Large intestine (tissue), 3 donors: ENCODE measurements around the gene PHF21A. TPM values are rescaled to one million over a fixed set of nuclear protein-coding genes. Genes with fewer than 3 reads are reported as not detected.
A peak's percentile ranks its signal among the peaks of the same experiment; 100 is the strongest.
"Not testable (repeated sequence)": the region's sequence is repeated elsewhere in the genome, so short reads cannot be mapped to it uniquely, and the experiment has no call there.

ENCODE experiments used
- DNase-seq, 2 donors: peaks; one replicate each; pipeline versions ENCODE4 v3.0.0 to v3.0.0-alpha.2; 2013
- H3K27ac ChIP-seq: one replicate; pipeline ENCODE4 v1.5.1; 2013; ENCODE audit warnings: low read length
- H3K27me3 ChIP-seq: 2 replicates; pipeline ENCODE4 v1.6.1; 2013; ENCODE audit warnings: low read length; ENCODE audit not compliant: control insufficient read depth, insufficient read depth
- H3K36me3 ChIP-seq: 2 replicates; pipeline ENCODE4 v1.6.1; 2013; ENCODE audit warnings: low read length; ENCODE audit not compliant: control insufficient read depth, insufficient read depth
- H3K4me1 ChIP-seq: one replicate; pipeline ENCODE4 v1.6.1; 2013; ENCODE audit warnings: low read length; ENCODE audit not compliant: control insufficient read depth, insufficient read depth
- H3K4me3 ChIP-seq: one replicate; pipeline ENCODE4 v1.5.1; 2013; ENCODE audit warnings: low read length
- H3K9me3 ChIP-seq: one replicate; pipeline ENCODE4 v1.6.1; 2013; ENCODE audit warnings: mild to moderate bottlenecking, low read depth, low read length, moderate library complexity; ENCODE audit not compliant: control insufficient read depth
- WGBS: methylation state at CpG from one replicate; pipeline ENCODE4 v1.1.5; 2013; ENCODE audit warnings: low lambda C conversion rate; ENCODE audit not compliant: insufficient coverage; 5-methylcytosine and 5-hydroxymethylcytosine counted together
- polyA plus RNA-seq: library from polyadenylated mRNA; unstranded; fragments of 120-200 nt; gene quantifications from one replicate; pipeline ENCODE4 v1.2.1, GENCODE V29; 2013

The PHF21A gene
- polyA plus RNA-seq, 1 donor: 25.6 TPM

GRCh38 chr11:46014168-46014567, 107.1 kb downstream of the PHF21A start:
- not testable (repeated sequence) for DNase-seq, H3K27me3 ChIP-seq, H3K4me1 ChIP-seq, H3K36me3 ChIP-seq, H3K9me3 ChIP-seq, H3K4me3 ChIP-seq, H3K27ac ChIP-seq

- DNase-seq: no peak
- no peak overlapping the region for H3K4me3 ChIP-seq
- no peaks in the 10 kb centered on the region for H3K36me3 ChIP-seq
- H3K27me3 ChIP-seq: no peaks in the 10 kb centered on the region
- H3K9me3 ChIP-seq: no peaks in the 10 kb centered on the region
- H3K27ac ChIP-seq: no peak overlapping the region
- WGBS: no CpG with 5 or more reads among the region's 2 CpGs
- no peaks in the 10 kb centered on the region for H3K4me1 ChIP-seq
Measured at GRCh38 chr11:46012185-46012584, 109.1 kb downstream of the PHF21A start.

GRCh38 chr11:46010100-46010499, 111.2 kb downstream of the PHF21A start:
- Histone ChIP-seq H3K27me3 (no peaks in the 10 kb centered on the region), H3K36me3 (no peaks in the 10 kb centered on the region), H3K4me1 (no peaks in the 10 kb centered on the region), H3K9me3 (no peaks in the 10 kb centered on the region), H3K4me3 (no peak overlapping the region), H3K27ac (no peak overlapping the region)
- WGBS: 100% methylated on average over 1 of the region's 1 CpG
- DNase-seq: no peak

- no peak for DNase-seq
- Histone ChIP-seq H3K27ac (no peak overlapping the region), H3K27me3 (no peaks in the 10 kb centered on the region), H3K36me3 (no peaks in the 10 kb centered on the region), H3K4me1 (no peaks in the 10 kb centered on the region), H3K9me3 (no peaks in the 10 kb centered on the region), H3K4me3 (no peak overlapping the region)
- 100% methylated on average over 1 of the region's 2 CpGs for WGBS
Measured at GRCh38 chr11:46009647-46010046, 111.6 kb downstream of the PHF21A start.

- WGBS: 67% methylated on average over 3 of the region's 5 CpGs
- no peaks in the 10 kb centered on the region for H3K36me3 ChIP-seq
- H3K9me3 ChIP-seq: no peaks in the 10 kb centered on the region
- H3K4me3 ChIP-seq: no peak overlapping the region
- H3K4me1 ChIP-seq: no peaks in the 10 kb centered on the region
- no peaks in the 10 kb centered on the region for H3K27me3 ChIP-seq
- DNase-seq: peak; percentile 37 to 59
- H3K27ac ChIP-seq: no peak overlapping the region
Measured at GRCh38 chr11:46006418-46007070, 114.7 kb downstream of the PHF21A start.

GRCh38 chr11:46003572-46003971, 117.7 kb downstream of the PHF21A start:
- DNase-seq: no peak
- Histone ChIP-seq H3K36me3 (no peaks in the 10 kb centered on the region), H3K9me3 (no peaks in the 10 kb centered on the region), H3K4me3 (no peak overlapping the region), H3K27ac (no peak overlapping the region), H3K4me1 (no peaks in the 10 kb centered on the region), H3K27me3 (no peaks in the 10 kb centered on the region)
- 57% methylated on average over 1 of the region's 2 CpGs for WGBS

- H3K27ac ChIP-seq: no peak overlapping the region
- H3K27me3 ChIP-seq: no peaks in the 10 kb centered on the region
- DNase-seq: no peak
- H3K9me3 ChIP-seq: no peaks in the 10 kb centered on the region
- no peaks in the 10 kb centered on the region for H3K36me3 ChIP-seq
- H3K4me3 ChIP-seq: no peak overlapping the region
- no peaks in the 10 kb centered on the region for H3K4me1 ChIP-seq
Measured at GRCh38 chr11:46002189-46002588, 119.1 kb downstream of the PHF21A start.

GRCh38 chr11:46001448-46001914, 119.8 kb downstream of the PHF21A start:
- Histone ChIP-seq H3K36me3 (no peaks in the 10 kb centered on the region), H3K27ac (no peak overlapping the region), H3K27me3 (no peaks in the 10 kb centered on the region), H3K9me3 (no peaks in the 10 kb centered on the region), H3K4me3 (no peak overlapping the region), H3K4me1 (no peaks in the 10 kb centered on the region)
- WGBS: no CpG with 5 or more reads among the region's 3 CpGs
- no peak for DNase-seq

GRCh38 chr11:45997599-45997998, 123.7 kb downstream of the PHF21A start:
- Histone ChIP-seq H3K4me1 (no peaks in the 10 kb centered on the region), H3K27ac (no peak overlapping the region), H3K9me3 (no peaks in the 10 kb centered on the region), H3K4me3 (no peak overlapping the region), H3K27me3 (no peaks in the 10 kb centered on the region), H3K36me3 (no peaks in the 10 kb centered on the region)
- no peak for DNase-seq
- WGBS: no CpG with 5 or more reads among the region's 4 CpGs

- H3K27me3 ChIP-seq: no peaks in the 10 kb centered on the region
- no CpG with 5 or more reads among the region's 1 CpG for WGBS
Measured at GRCh38 chr11:45995342-45995734, 125.9 kb downstream of the PHF21A start.

More at GRCh38 chr11:45995342-45995734, 125.9 kb downstream of the PHF21A start:
- no peaks in the 10 kb centered on the region for H3K4me1 ChIP-seq
- DNase-seq: no peak
- H3K4me3 ChIP-seq: no peak overlapping the region
- H3K9me3 ChIP-seq: no peaks in the 10 kb centered on the region
- H3K27ac ChIP-seq: no peak overlapping the region
- no peaks in the 10 kb centered on the region for H3K36me3 ChIP-seq
